Mucosa of rectum (tissue), 2 donors: ENCODE results near the gene DOK5.

Experiments
- H3K27ac ChIP-seq, 2 donors: one replicate each; pipeline ENCODE4 v1.7.0; 2013; ENCODE audit warnings: inconsistent platforms in 2 of 2, low read depth in 2 of 2, low read length in 2 of 2
- H3K27me3 ChIP-seq, 2 donors: one replicate each; pipeline ENCODE4 v1.7.0; 2013; ENCODE audit warnings: low read length in 2 of 2; ENCODE audit not compliant: control insufficient read depth in 2 of 2, insufficient read depth in 2 of 2
- H3K36me3 ChIP-seq, 2 donors: one replicate each; pipeline ENCODE4 v1.7.0; 2013; ENCODE audit warnings: low read length in 2 of 2; ENCODE audit not compliant: control insufficient read depth in 2 of 2, insufficient read depth in 2 of 2
- H3K4me1 ChIP-seq, 2 donors: one replicate each; pipeline ENCODE4 v1.7.0; 2013; ENCODE audit warnings: low read length in 2 of 2, mild to moderate bottlenecking in 1 of 2; ENCODE audit not compliant: control insufficient read depth in 2 of 2, insufficient read depth in 2 of 2
- H3K4me3 ChIP-seq, 2 donors: one replicate each; pipeline ENCODE4 v1.7.0; 2013; ENCODE audit warnings: low read length in 2 of 2
- H3K9ac ChIP-seq, 2 donors: one replicate each; pipeline ENCODE4 v1.7.0; 2013; ENCODE audit warnings: low read length in 2 of 2, low read depth in 1 of 2, mild to moderate bottlenecking in 1 of 2
- H3K9me3 ChIP-seq, 2 donors: one replicate each; pipeline ENCODE4 v1.7.0; 2013; ENCODE audit warnings: low read length in 2 of 2; ENCODE audit not compliant: control insufficient read depth in 2 of 2
- donor health status: healthy.
- donor health status: Normal muscosa, but diverticular disease.

The DOK5 gene

DNA sequence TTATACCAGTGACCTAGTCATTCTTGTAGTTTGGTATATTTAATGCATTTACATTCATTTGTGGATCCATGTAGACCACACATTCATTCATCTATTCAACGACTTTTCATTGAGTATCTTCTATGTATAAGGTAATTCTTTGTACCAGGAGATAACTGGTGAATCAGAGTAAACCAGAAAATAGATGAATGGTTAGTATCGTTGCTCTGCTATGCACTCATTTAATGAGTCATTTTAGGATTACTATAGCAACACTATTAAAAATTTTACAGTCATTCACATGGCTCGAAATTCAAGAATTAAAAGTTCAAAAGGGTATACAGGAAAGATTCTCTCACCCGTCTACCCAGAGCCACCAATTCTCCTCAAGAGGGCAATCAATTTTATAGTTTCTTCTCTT, 26.8 kb downstream of the DOK5 start:
- no peak overlapping the region for H3K27ac ChIP-seq

DNA sequence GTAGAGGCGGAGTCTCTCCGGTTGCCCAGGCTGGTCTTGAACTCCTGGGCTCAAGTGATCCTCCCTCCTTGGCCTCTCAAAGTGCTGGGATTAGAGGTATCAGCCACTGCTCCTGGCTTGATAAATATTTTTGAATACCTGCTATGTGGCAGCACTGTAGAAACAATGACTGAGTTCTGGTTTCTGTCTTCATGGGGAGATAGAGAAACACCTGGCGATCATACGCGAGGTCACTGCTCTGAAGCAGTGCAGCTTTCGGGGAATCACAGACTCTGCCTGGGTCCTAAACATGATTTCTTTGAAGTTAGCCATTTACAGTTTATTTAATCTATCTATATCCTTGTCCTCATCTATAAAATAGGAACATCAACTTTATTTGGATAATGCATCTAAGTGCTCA, 31.2 kb downstream of the DOK5 start:
- no peaks in the 10 kb centered on the region for H3K36me3 ChIP-seq
- H3K9ac ChIP-seq: no peak overlapping the region
- H3K4me3 ChIP-seq: no peak overlapping the region
- no peaks in the 10 kb centered on the region for H3K4me1 ChIP-seq
- H3K9me3 ChIP-seq: no peaks in the 10 kb centered on the region
- no peaks in the 10 kb centered on the region for H3K27me3 ChIP-seq
- H3K27ac ChIP-seq: no peak overlapping the region

More for the DNA sequence above, 26.8 kb downstream of the DOK5 start:
- Histone ChIP-seq H3K27me3 (no peaks in the 10 kb centered on the region), H3K4me3 (no peak overlapping the region), H3K9ac (no peak overlapping the region), H3K4me1 (no peaks in the 10 kb centered on the region), H3K9me3 (no peaks in the 10 kb centered on the region), H3K36me3 (no peaks in the 10 kb centered on the region)

DNA sequence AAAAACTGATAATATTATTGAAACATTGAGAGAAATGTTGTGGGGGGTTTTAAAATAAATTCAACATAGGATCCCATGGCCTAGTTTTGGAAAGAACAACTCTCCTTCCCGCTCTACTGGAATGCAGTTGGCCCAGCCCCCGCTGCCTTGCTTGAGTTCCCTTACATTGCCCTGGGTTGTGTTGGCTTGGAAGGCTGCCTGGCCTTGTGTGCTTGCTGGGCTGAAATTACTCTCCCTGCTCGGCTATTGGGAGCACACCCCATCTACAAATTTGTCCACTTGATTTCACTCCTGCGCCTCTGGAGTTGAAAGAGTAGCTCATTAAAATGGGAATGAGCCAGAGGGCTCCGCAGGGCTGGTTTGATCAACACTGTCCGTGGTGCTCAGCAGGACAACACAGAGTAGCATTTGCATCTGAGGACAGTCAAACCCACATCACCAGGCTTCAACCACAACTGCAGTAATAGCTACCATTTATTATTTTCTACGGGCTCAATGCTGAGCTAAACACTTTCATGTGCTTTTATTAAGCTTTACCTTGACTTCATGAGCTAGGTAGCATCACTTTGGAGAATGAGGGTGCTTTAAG, 35.2 kb downstream of the DOK5 start:
- Histone ChIP-seq H3K27ac (no peak overlapping the region), H3K4me3 (no peak overlapping the region), H3K27me3 (no peaks in the 10 kb centered on the region), H3K9me3 (no peaks in the 10 kb centered on the region), H3K36me3 (no peaks in the 10 kb centered on the region), H3K9ac (no peak overlapping the region), H3K4me1 (no peaks in the 10 kb centered on the region)

DNA sequence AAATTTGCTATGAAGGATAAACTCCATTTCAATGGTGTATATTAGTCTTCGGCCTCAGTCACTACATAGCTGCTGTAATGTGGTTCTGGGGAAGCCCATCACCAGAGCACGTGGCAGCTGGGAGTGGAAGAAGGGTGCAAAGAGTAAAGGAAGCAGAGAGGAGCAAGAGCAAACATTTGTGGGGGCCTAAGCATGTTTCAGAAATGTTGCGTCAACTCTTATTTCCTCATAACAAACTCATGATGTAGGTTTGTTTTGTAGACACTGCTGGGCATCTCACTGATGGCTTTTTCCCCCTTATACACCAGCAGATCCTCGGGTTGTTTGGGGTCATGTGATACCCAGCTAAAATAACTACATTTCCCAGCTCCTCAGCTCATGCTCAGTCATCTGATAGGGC, 37.3 kb downstream of the DOK5 start:
- no peaks in the 10 kb centered on the region for H3K4me1 ChIP-seq
- H3K27me3 ChIP-seq: no peaks in the 10 kb centered on the region

DNA sequence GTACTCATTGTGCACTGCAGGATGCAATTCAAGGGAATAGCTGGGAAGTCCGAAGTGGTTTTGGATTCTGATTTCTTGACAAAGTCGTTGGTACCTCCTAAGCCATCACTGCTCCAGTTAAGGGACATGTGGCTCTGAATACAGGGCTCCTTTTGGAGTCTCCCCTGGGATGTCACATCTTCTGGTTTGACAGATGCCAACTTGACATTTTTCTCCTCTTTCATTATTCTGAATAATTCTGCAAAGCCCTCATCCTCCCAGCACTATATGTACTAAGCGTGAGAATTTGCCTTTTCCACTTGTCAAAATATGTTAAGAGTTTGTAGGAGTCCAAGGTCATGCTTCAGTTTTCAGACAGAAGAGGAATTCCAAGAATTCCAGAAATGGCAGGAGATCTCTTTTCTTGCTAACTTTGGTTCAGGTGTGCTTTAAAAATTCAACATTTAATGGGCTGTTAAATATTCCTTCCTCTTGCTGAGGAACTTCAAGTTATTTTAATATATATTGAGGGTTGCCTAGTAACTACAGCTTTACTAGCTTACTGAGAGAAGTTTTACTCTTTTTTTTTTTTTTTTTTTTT, 38.7 kb downstream of the DOK5 start:
- Histone ChIP-seq H3K36me3 (no peaks in the 10 kb centered on the region), H3K27ac (no peak overlapping the region), H3K4me3 (no peak overlapping the region), H3K9me3 (no peaks in the 10 kb centered on the region), H3K9ac (no peak overlapping the region), H3K27me3 (no peaks in the 10 kb centered on the region), H3K4me1 (no peaks in the 10 kb centered on the region)

More for the DNA sequence above, 37.3 kb downstream of the DOK5 start:
- no peaks in the 10 kb centered on the region for H3K9me3 ChIP-seq
- H3K36me3 ChIP-seq: no peaks in the 10 kb centered on the region
- no peak overlapping the region for H3K4me3 ChIP-seq
- H3K27ac ChIP-seq: no peak overlapping the region
- H3K9ac ChIP-seq: no peak overlapping the region

DNA sequence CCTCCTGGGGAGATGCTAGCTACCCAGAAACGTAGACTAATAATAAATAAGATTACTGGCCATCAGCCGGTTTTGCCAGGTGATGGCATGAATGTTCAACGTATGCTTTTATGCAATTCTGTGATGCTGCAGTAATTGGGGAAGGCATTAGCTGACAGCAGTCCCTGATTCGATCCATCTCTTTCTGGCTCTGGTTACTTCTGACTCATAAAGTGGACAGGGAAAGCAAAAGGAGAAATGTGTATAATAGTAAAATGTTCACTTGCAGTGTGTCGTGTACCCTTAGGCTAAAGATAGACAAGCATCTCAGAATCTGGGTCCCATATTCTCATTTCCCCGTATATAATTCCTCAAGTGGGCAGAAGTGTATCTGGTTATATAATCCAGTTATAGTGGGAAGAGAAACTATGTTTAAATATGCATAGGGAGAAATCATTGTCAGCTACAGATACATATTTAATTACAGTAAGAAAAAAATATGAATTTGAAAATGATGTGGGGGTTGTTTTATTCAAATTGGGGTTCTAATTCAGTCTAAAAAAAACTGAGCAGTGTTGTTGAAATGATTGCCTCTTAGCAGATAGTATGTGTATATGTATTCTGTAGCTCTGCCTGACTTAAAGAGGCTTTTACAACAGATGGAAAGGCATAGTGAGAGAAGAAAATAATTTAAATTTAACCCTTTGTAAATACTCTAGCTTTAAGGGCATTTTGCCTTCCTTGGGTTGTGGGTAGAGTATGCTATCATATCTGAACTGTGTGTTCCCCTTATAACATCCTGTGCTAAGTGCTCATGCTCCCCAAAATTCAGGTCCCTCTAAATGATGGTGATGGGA, 40.6 kb downstream of the DOK5 start:
- H3K4me1 ChIP-seq: no peaks in the 10 kb centered on the region
- no peak overlapping the region for H3K9ac ChIP-seq
- H3K27me3 ChIP-seq: no peaks in the 10 kb centered on the region
- no peaks in the 10 kb centered on the region for H3K9me3 ChIP-seq
- H3K36me3 ChIP-seq: no peaks in the 10 kb centered on the region
- no peak overlapping the region for H3K4me3 ChIP-seq
- H3K27ac ChIP-seq: no peak overlapping the region

DNA sequence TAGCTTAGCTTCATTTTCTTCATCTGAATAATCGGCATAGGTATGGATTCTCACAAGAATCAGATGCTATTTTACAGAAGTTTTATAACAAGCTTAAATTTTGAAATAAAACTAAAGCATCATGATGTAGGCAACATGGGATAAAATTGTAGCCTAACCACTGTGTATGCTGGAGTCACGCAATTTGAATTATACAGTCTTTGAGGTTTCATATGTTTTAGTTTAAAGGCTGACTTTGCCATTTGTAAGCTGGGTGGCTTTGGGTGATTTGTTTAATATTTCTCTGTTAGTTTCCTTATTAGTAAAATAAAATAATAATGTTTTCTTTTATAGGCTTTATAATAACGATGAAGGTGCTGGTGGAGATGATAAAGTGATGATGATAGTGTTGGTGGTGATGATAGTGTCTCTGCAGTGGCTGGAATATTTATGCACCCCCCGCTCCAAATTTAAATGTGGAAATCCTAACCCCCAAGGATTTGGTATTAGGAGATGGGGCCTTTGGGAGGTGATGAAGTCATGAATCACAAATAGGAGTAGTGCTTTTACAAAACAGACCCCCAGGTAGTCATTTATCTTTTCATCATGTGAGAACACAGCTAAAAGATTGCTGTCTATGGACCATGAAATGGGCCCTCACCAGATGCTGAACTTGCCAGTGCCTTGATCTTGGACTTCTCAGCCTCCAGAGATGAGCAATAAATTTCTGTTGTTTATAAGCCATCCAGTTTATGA, 42.0 kb downstream of the DOK5 start:
- Histone ChIP-seq H3K27ac (no peak overlapping the region), H3K9ac (no peak overlapping the region), H3K9me3 (no peaks in the 10 kb centered on the region), H3K4me1 (no peaks in the 10 kb centered on the region), H3K36me3 (no peaks in the 10 kb centered on the region), H3K27me3 (no peaks in the 10 kb centered on the region), H3K4me3 (no peak overlapping the region)

DNA sequence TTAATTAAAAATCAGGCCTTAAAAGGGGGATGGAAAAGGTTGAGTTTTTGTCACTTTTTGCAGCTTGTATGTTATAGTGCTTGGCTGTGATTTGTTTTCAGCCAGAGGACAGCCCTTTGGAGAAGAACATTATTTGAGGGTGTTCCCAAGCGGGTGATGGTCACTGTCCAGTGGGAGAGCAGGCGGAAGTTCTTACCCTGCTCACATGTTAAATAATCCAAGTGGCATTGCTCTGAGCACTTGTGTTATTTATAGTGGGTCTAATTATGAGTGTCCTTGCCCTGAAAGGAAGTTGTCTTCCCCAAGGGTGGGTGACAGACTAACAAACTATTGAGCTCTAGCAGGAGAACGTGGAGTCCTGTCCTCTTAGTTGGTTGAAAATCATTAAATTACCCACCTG, 49.5 kb downstream of the DOK5 start:
- H3K9me3 ChIP-seq: no peaks in the 10 kb centered on the region
- H3K27me3 ChIP-seq: no peaks in the 10 kb centered on the region
- H3K36me3 ChIP-seq: no peaks in the 10 kb centered on the region
- H3K9ac ChIP-seq: no peak overlapping the region
- no peak overlapping the region for H3K27ac ChIP-seq
- H3K4me1 ChIP-seq: no peaks in the 10 kb centered on the region
- H3K4me3 ChIP-seq: no peak overlapping the region

DNA sequence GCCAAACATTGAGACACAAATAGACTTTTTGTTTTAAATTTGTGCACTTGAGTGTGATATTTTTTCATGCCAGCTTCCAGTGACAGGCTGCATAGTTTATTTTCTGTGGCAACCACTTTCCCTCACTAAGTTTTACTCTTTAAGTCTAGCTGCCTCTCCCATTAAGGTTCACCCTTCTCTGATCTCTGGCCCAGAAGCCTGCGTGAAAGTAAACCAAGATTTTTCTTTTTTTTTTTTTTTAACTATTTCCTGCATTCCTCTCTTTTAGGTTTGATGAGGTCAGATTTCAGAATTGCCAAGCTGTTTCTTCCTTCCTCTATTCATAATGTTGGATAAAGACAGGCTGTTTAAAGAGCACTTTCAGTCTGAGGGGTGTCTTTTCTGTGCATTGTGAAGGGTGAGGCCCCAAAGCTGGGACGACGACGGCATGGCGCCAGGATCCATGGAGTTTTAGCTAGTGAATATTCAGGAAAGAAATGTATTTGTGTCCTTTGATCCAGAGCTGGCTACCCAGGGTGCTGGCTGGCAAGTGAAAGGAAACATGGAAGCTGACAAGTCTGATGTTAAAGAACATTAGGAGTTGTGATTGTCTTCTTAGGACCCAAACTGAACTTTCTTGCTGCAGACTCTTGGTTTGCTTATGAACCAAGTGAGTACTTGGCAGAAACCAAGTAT, 50.7 kb downstream of the DOK5 start:
- no peak overlapping the region for H3K9ac ChIP-seq
- no peaks in the 10 kb centered on the region for H3K9me3 ChIP-seq
- H3K36me3 ChIP-seq: no peaks in the 10 kb centered on the region
- H3K4me1 ChIP-seq: no peaks in the 10 kb centered on the region
- H3K27me3 ChIP-seq: no peaks in the 10 kb centered on the region
- no peak overlapping the region for H3K4me3 ChIP-seq
- H3K27ac ChIP-seq: no peak overlapping the region
